Activated B cell treated with CpG ODN at 0.5 μM for 24 hours (primary cell): ENCODE measurements around the gene LDHA. TPM values are rescaled to one million over a fixed set of nuclear protein-coding genes. Genes with fewer than 3 reads are reported as not detected.
A peak's percentile ranks its signal among the peaks of the same experiment; 100 is the strongest.

Experiments used
- ATAC-seq: fragments of 200-7000 bp; cut with Tn5 transposase; one replicate; pipeline ENCODE4 v1.10.0; 2021; ENCODE audit warnings: low read depth, mild to moderate bottlenecking, moderate library complexity
- CTCF ChIA-PET: fragments of 350-600 bp; sonication (Branson Sonifier 250); formaldehyde crosslinking; loops from one replicate; lab custom pipeline; 2021; ENCODE audit warnings: antibody characterized with exemption; lab: Charles Lee
- POLR2A ChIA-PET: fragments of 350-600 bp; sonication (Branson Sonifier 250); formaldehyde crosslinking; loops from one replicate; lab custom pipeline; 2021; ENCODE audit warnings: antibody characterized with exemption; lab: Charles Lee
- DNase-seq: peaks from one replicate; pipeline ENCODE4 v3.0.0; 2022
- H3K27ac Mint-ChIP-seq: one replicate; pipeline ENCODE4 v1.8.0; 2020; ENCODE audit warnings: mixed read lengths
- H3K27me3 Mint-ChIP-seq: one replicate; pipeline ENCODE4 v1.8.0; 2021; ENCODE audit warnings: mixed read lengths
- H3K36me3 Mint-ChIP-seq: one replicate; pipeline ENCODE4 v1.8.0; 2021; ENCODE audit warnings: low read depth, mixed read lengths
- H3K4me1 Mint-ChIP-seq: one replicate; pipeline ENCODE4 v1.8.0; 2021; ENCODE audit warnings: mixed read lengths
- H3K4me3 Mint-ChIP-seq: one replicate; pipeline ENCODE4 v1.8.0; 2020; ENCODE audit warnings: mild to moderate bottlenecking, mixed read lengths
- H3K9me3 Mint-ChIP-seq: one replicate; pipeline ENCODE4 v1.8.0; 2020; ENCODE audit warnings: mixed read lengths
- CTCF ChIP-seq: fragments of 200-600 bp; IDR thresholded peaks from one replicate; pipeline ENCODE4 v1.8.0; 2022; ENCODE audit warnings: antibody characterized with exemption, mild to moderate bottlenecking
- intact Hi-C: fragments of 100-400 bp; cut with micrococcal nuclease; formaldehyde crosslinking; loops from one replicate; pipeline ENCODE4 v1.15.1; 2024
- total RNA-seq: library from RNA; stranded (reverse); gene quantifications from 2 replicates; pipeline ENCODE4 v1.2.3, GENCODE V29; 2022

LDHA gene
- total RNA-seq, 1 donor from 2014 or later, result 282 TPM

- Mint-ChIP-seq H3K27me3 (no peaks in the 10 kb centered on the region), H3K9me3 (no peaks in the 10 kb centered on the region), H3K4me3 (no peak overlapping the region), H3K27ac (no peak overlapping the region), H3K4me1 (peaks cover 15% of the 10 kb centered on the region), H3K36me3 (no peaks in the 10 kb centered on the region)
- CTCF ChIA-PET, result no interaction called here
- no peak for TF ChIP-seq CTCF
- ATAC-seq (no peak), DNase-seq (no peak)
- intact Hi-C loops, result no loop called here
- POLR2A ChIA-PET, result interaction anchor here (1.1 kb wide), 1 partner anchor 16 kb away, joined by 3 read pairs; no protein-coding TSS in a partner anchor
These were observed 15.2 kb upstream of the LDHA start for GRCh38 chr11:18379201-18379600.

GRCh38 chr11:18383388-18384156 is 10.8 kb upstream of the LDHA start:
- Mint-ChIP-seq H3K27me3 (no peaks in the 10 kb centered on the region), H3K36me3 (no peaks in the 10 kb centered on the region), H3K9me3 (no peaks in the 10 kb centered on the region), H3K27ac (peak overlapping the region; percentile 96), H3K4me1 (peaks cover 19% of the 10 kb centered on the region), H3K4me3 (peak overlapping the region; percentile 55)
- peak; percentile 93 for ATAC-seq
- no peak for TF ChIP-seq CTCF
- intact Hi-C loops, result loop anchor here (1.0 kb wide), 2 partner anchors 11 to 61 kb away; partner anchors contain the start of genes GTF2H1, HPS5 and LDHA
- ChIA-PET CTCF (interaction anchor here (1.0 to 3.0 kb wide), 2 partner anchors 11 to 193 kb away, joined by 3 to 11 read pairs; partner anchors contain the start of gene LDHA), POLR2A (interaction anchor here (0.6 to 5.5 kb wide), 7 partner anchors 11 to 241 kb away, joined by 3 to 154 read pairs (median 4); partner anchors contain the start of genes GTF2H1, HPS5, LDHA and TSG101)
- DNase-seq, result peak; percentile 26

- peak; percentile 17 for DNase-seq
- intact Hi-C loops, result loop anchor here (1.0 kb wide), 1 partner anchor 10 kb away; the partner anchor contains the start of gene LDHA
- Mint-ChIP-seq H3K4me1 (peaks cover 19% of the 10 kb centered on the region), H3K27ac (peak overlapping the region; percentile 96), H3K36me3 (no peaks in the 10 kb centered on the region), H3K9me3 (no peaks in the 10 kb centered on the region), H3K4me3 (peak overlapping the region; percentile 55), H3K27me3 (no peaks in the 10 kb centered on the region)
- ATAC-seq, result peak; percentile 7
- CTCF ChIA-PET, result interaction anchor here (1.0 to 3.0 kb wide), 2 partner anchors 11 to 194 kb away, joined by 3 to 11 read pairs; partner anchors contain the start of gene LDHA
- POLR2A ChIA-PET, result interaction anchor here (0.6 to 5.5 kb wide), 6 partner anchors 11 to 240 kb away, joined by 3 to 154 read pairs (median 6); partner anchors contain the start of genes GTF2H1, HPS5, LDHA and TSG101
- TF ChIP-seq CTCF, result no peak
These were observed 10.2 kb upstream of the LDHA start for GRCh38 chr11:18384157-18384641.

- CTCF ChIA-PET, result no interaction called here
These were observed 4.3 kb upstream of the LDHA start for GRCh38 chr11:18390088-18390487.

More at GRCh38 chr11:18390088-18390487, 4.3 kb upstream of the LDHA start:
- H3K4me3 Mint-ChIP-seq, result no peak overlapping the region
- POLR2A ChIA-PET, result no interaction called here
- peaks cover 8% of the 10 kb centered on the region for H3K36me3 Mint-ChIP-seq
- TF ChIP-seq CTCF, result no peak
- intact Hi-C loops, result loop anchor here (10.0 kb wide), 2 partner anchors 335 to 1975 kb away; partner anchors contain the start of genes HTATIP2 and IGSF22
- H3K9me3 Mint-ChIP-seq, result no peaks in the 10 kb centered on the region
- H3K27ac Mint-ChIP-seq, result no peak overlapping the region
- ATAC-seq, result no peak
- peaks cover 5% of the 10 kb centered on the region for H3K4me1 Mint-ChIP-seq
- no peaks in the 10 kb centered on the region for H3K27me3 Mint-ChIP-seq
- DNase-seq, result no peak
